HG03521 (cell line): ENCODE measurements around the gene POR.
"Not testable (repeated sequence)": the region's sequence is repeated elsewhere in the genome, so short reads cannot be mapped to it uniquely, and the experiment has no call there.

Experiments
- ATAC-seq: cut with Tn5 transposase; IDR thresholded peaks from one replicate; pipeline ENCODE4 v1.9.1; 2021; ENCODE audit warnings: mild to moderate bottlenecking, moderate library complexity; ENCODE audit not compliant: unreplicated experiment

Gene POR

GRCh38 chr7:75914655-75915415 lies at the start of gene POR:
TSS of gene POR (plus strand) at chr7:75915155. CDS start at chr7:75954002, 38,847 bp downstream.
- ATAC-seq, result peak; percentile 91

- ATAC-seq, result no peak
Observed at GRCh38 chr7:75866114-75866488, 48.9 kb upstream of the POR start.

- ATAC-seq, result no peak
Observed at GRCh38 chr7:75866489-75867389, 48.2 kb upstream of the POR start.

GRCh38 chr7:75867390-75867717 lies 47.6 kb upstream of the POR start:
- ATAC-seq, result no peak

- ATAC-seq, result no peak
Observed at GRCh38 chr7:75868153-75868552, 46.8 kb upstream of the POR start.

- no peak for ATAC-seq
Observed at GRCh38 chr7:75869776-75870379, 45.1 kb upstream of the POR start.

GRCh38 chr7:75870557-75871161 lies 44.3 kb upstream of the POR start:
- no peak for ATAC-seq

- ATAC-seq, result no peak
Observed at GRCh38 chr7:75872073-75872782, 42.7 kb upstream of the POR start.

- ATAC-seq, result not testable (repeated sequence)
Observed at GRCh38 chr7:75874180-75874579, 40.8 kb upstream of the POR start.

GRCh38 chr7:75875113-75876080 lies 39.6 kb upstream of the POR start:
- ATAC-seq, result no peak

GRCh38 chr7:75876126-75876881 lies 38.7 kb upstream of the POR start:
- ATAC-seq, result no peak

GRCh38 chr7:75878312-75878768 lies 36.6 kb upstream of the POR start:
- ATAC-seq, result peak; percentile 18

GRCh38 chr7:75878769-75879611 lies 36.0 kb upstream of the POR start, which contains the start of gene RHBDD2:
TSS of gene RHBDD2 (plus strand) at chr7:75879034. CDS start at chr7:75879083, 49 bp downstream.
- peak; percentile 95 for ATAC-seq

- no peak for ATAC-seq
Observed at GRCh38 chr7:75879771-75880184, 35.2 kb upstream of the POR start.

GRCh38 chr7:75880242-75880641 lies 34.7 kb upstream of the POR start:
- ATAC-seq, result no peak

GRCh38 chr7:75881436-75882095 lies 33.4 kb upstream of the POR start:
- no peak for ATAC-seq

GRCh38 chr7:75883265-75883824 lies 31.6 kb upstream of the POR start:
- not testable (repeated sequence) for ATAC-seq
